Measurements from ENCODE around the gene USF1.

DNA sequence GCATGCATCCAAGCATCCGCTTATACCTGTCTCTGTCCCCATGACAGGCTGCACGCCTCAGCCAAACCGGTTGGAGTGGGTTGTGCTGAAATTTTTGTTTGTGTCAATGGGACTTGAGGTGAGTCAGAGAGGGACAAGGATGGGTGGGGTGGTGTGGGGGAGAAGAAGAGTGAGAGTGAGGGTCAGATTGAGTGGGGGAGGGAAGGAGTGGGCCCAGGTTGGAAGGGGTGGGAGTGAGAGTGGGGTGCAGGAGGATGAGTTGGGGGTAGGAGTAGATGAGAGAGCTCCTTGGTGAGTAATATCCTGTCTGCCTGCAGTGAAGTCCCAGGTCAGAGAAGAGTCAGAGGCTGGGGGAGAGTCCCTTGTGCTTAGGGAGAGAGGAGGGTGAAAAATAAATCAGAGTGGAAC lies 46.8 kb upstream of the USF1 start:
- TF ChIP-seq, protein P1, sequence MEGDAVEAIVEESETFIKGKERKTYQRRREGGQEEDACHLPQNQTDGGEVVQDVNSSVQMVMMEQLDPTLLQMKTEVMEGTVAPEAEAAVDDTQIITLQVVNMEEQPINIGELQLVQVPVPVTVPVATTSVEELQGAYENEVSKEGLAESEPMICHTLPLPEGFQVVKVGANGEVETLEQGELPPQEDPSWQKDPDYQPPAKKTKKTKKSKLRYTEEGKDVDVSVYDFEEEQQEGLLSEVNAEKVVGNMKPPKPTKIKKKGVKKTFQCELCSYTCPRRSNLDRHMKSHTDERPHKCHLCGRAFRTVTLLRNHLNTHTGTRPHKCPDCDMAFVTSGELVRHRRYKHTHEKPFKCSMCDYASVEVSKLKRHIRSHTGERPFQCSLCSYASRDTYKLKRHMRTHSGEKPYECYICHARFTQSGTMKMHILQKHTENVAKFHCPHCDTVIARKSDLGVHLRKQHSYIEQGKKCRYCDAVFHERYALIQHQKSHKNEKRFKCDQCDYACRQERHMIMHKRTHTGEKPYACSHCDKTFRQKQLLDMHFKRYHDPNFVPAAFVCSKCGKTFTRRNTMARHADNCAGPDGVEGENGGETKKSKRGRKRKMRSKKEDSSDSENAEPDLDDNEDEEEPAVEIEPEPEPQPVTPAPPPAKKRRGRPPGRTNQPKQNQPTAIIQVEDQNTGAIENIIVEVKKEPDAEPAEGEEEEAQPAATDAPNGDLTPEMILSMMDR (IDR thresholded peaks at IDR 0.05) = no peak
- TF ChIP-seq POLR2A (IDR thresholded peaks at IDR 0.05) = no peak
- no peak for TF ChIP-seq EP300 (IDR thresholded peaks at IDR 0.05)
